Measurements from ENCODE around the gene MOB1B. TPM values are rescaled to one million over a fixed set of nuclear protein-coding genes. Genes with fewer than 3 reads are reported as not detected.

Gene MOB1B
- total RNA-seq, 6 donors from 2014 or later = 10.5 to 34.3 (median 24.2) TPM

GRCh38 chr4:70915036-70915815 is 13.1 kb downstream of the MOB1B start:
- Histone ChIP-seq H3K27ac (peak overlapping the region; percentile 13 to 59 (median 46)), H3K4me1 (peaks cover 6 to 15% (median 11%) of the 10 kb centered on the region in 4 donors), H3K4me3 (peak overlapping the region in 2 of 4 donors; percentile 22 to 40), H3K27me3 (no peaks in the 10 kb centered on the region), H3K9me3 (no peaks in the 10 kb centered on the region), H3K36me3 (no peaks in the 10 kb centered on the region)
- no peak for ATAC-seq (ENCODE audit: low FRiP score in 2 of 2)
- WGBS, 2 donors = 66 to 70% methylated on average over 14 of the region's 14 CpGs
- DNase-seq = no peak
- TF ChIP-seq, protein P1, sequence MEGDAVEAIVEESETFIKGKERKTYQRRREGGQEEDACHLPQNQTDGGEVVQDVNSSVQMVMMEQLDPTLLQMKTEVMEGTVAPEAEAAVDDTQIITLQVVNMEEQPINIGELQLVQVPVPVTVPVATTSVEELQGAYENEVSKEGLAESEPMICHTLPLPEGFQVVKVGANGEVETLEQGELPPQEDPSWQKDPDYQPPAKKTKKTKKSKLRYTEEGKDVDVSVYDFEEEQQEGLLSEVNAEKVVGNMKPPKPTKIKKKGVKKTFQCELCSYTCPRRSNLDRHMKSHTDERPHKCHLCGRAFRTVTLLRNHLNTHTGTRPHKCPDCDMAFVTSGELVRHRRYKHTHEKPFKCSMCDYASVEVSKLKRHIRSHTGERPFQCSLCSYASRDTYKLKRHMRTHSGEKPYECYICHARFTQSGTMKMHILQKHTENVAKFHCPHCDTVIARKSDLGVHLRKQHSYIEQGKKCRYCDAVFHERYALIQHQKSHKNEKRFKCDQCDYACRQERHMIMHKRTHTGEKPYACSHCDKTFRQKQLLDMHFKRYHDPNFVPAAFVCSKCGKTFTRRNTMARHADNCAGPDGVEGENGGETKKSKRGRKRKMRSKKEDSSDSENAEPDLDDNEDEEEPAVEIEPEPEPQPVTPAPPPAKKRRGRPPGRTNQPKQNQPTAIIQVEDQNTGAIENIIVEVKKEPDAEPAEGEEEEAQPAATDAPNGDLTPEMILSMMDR (IDR thresholded peaks at IDR 0.05) = no peak
- TF ChIP-seq EP300 (IDR thresholded peaks at IDR 0.05) = no peak
- no peak for TF ChIP-seq POLR2AphosphoS5 (IDR thresholded peaks at IDR 0.05)
- TF ChIP-seq POLR2A (IDR thresholded peaks at IDR 0.05) = no peak

DNA sequence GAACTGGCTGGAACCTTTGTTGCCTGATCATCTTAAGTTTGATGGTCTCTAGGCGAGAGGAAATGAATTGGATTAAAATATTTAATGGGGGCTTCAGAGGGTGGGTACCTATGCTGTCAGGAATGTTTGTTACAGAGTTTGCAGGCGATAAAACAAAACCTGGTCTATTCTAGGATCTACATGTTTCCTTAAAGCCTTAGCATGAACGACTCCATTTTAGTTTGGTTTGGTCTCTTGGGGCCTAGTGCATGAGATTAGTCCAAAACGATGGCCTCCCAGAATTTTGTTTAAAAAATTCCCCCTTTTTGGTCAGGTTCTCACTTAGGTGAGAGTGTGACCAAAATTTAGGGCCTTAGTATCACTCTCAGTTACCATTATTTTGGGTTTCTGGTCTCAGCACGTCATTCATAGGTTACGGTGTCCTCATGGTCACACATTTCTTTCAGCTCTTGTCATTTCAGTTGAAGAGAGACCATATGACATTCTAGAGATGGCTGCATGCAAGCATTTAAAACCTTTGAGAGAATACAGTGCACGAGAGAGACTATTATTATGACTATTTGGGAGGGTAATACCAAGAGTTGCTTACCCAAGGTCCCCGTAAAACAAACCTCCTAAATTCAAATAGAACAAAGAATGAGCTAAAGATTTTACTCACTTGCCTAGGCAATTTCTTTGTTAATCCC is 13.8 kb downstream of the MOB1B start:
- WGBS, 2 donors = 84 to 94% methylated on average over 7 to 8 of the region's 8 CpGs

DNA sequence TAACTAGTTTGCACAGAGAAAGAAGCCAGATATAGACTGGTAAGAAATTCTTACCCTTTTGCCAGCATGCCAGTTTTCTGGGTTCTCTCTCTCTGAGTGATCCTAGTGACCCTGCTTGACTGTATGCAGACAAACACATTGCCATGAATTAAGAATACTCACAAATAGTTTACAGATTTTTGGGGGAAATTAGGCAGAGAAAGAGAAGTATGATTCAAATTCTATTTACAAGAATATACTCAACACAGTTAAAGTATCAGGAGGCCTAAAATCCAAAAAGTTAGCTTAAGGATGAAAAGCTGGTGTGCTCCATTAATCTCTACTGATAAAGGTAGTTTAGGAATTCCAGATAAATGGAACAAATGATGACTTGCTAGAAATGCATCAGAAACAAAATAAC is 18.4 kb downstream of the MOB1B start:
- no peaks in the 10 kb centered on the region for H3K9me3 ChIP-seq
- H3K4me1 ChIP-seq = peaks cover 0 to 5% (median 2%) of the 10 kb centered on the region in 4 donors
- ATAC-seq (ENCODE audit: low FRiP score in 2 of 2) (no peak), DNase-seq (no peak)
- no peak overlapping the region for H3K27ac ChIP-seq
- no peak overlapping the region for H3K4me3 ChIP-seq
- no peaks in the 10 kb centered on the region for H3K36me3 ChIP-seq
- TF ChIP-seq POLR2A (IDR thresholded peaks at IDR 0.05) (no peak), POLR2AphosphoS5 (IDR thresholded peaks at IDR 0.05) (no peak), EP300 (IDR thresholded peaks at IDR 0.05) (no peak)
- TF ChIP-seq, protein P1 (IDR thresholded peaks at IDR 0.05) = no peak
- no peaks in the 10 kb centered on the region for H3K27me3 ChIP-seq

More for the DNA sequence above, 13.8 kb downstream of the MOB1B start:
- Histone ChIP-seq H3K4me1 (peaks cover 6 to 15% (median 11%) of the 10 kb centered on the region in 4 donors), H3K9me3 (no peaks in the 10 kb centered on the region), H3K27ac (peak overlapping the region in 3 of 4 donors; percentile 13 to 47 (median 46)), H3K27me3 (no peaks in the 10 kb centered on the region), H3K4me3 (peak overlapping the region in 2 of 4 donors; percentile 22 to 40), H3K36me3 (no peaks in the 10 kb centered on the region)
- DNase-seq (no peak), ATAC-seq (ENCODE audit: low FRiP score in 2 of 2) (no peak)
- no peak for TF ChIP-seq POLR2AphosphoS5 (IDR thresholded peaks at IDR 0.05)

GRCh38 chr4:70925418-70925817 is 23.2 kb downstream of the MOB1B start:
- Histone ChIP-seq H3K9me3 (no peaks in the 10 kb centered on the region), H3K4me3 (no peak overlapping the region), H3K4me1 (peaks cover 0 to 19% (median 5%) of the 10 kb centered on the region in 4 donors), H3K27ac (no peak overlapping the region), H3K27me3 (no peaks in the 10 kb centered on the region), H3K36me3 (no peaks in the 10 kb centered on the region)
- WGBS, 2 donors = 62 to 88% methylated on average over 1 of the region's 1 CpG
- TF ChIP-seq POLR2AphosphoS5 (IDR thresholded peaks at IDR 0.05) = no peak
- TF ChIP-seq POLR2A (IDR thresholded peaks at IDR 0.05) = no peak
- no peak for TF ChIP-seq EP300 (IDR thresholded peaks at IDR 0.05)
- TF ChIP-seq, protein P1 (IDR thresholded peaks at IDR 0.05) = no peak
- ATAC-seq (ENCODE audit: low FRiP score in 2 of 2) (no peak), DNase-seq (no peak)

GRCh38 chr4:70925899-70926635 is 23.9 kb downstream of the MOB1B start:
- 58 to 62% methylated on average over 6 of the region's 6 CpGs for WGBS, 2 donors
- Histone ChIP-seq H3K4me1 (peaks cover 0 to 23% (median 7%) of the 10 kb centered on the region in 4 donors), H3K27ac (no peak overlapping the region), H3K4me3 (no peak overlapping the region), H3K36me3 (no peaks in the 10 kb centered on the region), H3K27me3 (no peaks in the 10 kb centered on the region), H3K9me3 (no peaks in the 10 kb centered on the region)
- ATAC-seq (ENCODE audit: low FRiP score in 2 of 2) (peak in 1 of 2 donors; percentile 24), DNase-seq (no peak)
- no peak for TF ChIP-seq POLR2AphosphoS5 (IDR thresholded peaks at IDR 0.05)
- TF ChIP-seq EP300 (IDR thresholded peaks at IDR 0.05) = no peak
- TF ChIP-seq, protein P1 (IDR thresholded peaks at IDR 0.05) = no peak
- no peak for TF ChIP-seq POLR2A (IDR thresholded peaks at IDR 0.05)

Measured in upper lobe of left lung (tissue), 6 donors.